ENCODE measurements around the gene CHRM3.

The CHRM3 gene

GRCh38 chr1:239382666-239383065 is 3.7 kb upstream of the CHRM3 start:
- no peak for DNase-seq (ENCODE audit: low read depth)
- TF ChIP-seq, protein P1, sequence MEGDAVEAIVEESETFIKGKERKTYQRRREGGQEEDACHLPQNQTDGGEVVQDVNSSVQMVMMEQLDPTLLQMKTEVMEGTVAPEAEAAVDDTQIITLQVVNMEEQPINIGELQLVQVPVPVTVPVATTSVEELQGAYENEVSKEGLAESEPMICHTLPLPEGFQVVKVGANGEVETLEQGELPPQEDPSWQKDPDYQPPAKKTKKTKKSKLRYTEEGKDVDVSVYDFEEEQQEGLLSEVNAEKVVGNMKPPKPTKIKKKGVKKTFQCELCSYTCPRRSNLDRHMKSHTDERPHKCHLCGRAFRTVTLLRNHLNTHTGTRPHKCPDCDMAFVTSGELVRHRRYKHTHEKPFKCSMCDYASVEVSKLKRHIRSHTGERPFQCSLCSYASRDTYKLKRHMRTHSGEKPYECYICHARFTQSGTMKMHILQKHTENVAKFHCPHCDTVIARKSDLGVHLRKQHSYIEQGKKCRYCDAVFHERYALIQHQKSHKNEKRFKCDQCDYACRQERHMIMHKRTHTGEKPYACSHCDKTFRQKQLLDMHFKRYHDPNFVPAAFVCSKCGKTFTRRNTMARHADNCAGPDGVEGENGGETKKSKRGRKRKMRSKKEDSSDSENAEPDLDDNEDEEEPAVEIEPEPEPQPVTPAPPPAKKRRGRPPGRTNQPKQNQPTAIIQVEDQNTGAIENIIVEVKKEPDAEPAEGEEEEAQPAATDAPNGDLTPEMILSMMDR (IDR thresholded peaks at IDR 0.05; ENCODE audit: insufficient read depth, low read depth, low read length, missing control alignments): no peak
- no peak overlapping the region for H3K4me3 ChIP-seq (ENCODE audit: low read length)

DNA sequence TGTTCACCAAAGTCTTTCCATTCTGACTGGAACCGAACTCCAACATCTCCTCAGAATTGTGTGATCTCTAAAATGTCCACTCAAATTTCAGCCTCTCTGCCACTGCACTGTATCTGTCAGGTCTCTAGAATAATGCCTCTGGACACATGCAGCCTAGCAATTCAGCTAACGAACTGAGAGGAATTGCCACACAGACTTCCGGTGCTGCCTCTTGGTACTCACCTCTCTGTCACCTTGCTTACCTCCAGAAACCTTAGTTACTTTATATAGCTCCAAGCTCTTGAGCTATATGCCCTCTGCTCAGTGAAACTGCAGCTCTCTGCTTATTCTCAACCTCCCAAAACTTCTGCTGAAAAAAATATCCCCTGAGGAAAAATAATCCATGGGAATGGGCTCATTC is 2.7 kb upstream of the CHRM3 start:
- DNase-seq (ENCODE audit: low read depth): no peak
- H3K4me3 ChIP-seq (ENCODE audit: low read length): no peak overlapping the region
- TF ChIP-seq, protein P1 (IDR thresholded peaks at IDR 0.05; ENCODE audit: insufficient read depth, low read depth, low read length, missing control alignments): no peak

DNA sequence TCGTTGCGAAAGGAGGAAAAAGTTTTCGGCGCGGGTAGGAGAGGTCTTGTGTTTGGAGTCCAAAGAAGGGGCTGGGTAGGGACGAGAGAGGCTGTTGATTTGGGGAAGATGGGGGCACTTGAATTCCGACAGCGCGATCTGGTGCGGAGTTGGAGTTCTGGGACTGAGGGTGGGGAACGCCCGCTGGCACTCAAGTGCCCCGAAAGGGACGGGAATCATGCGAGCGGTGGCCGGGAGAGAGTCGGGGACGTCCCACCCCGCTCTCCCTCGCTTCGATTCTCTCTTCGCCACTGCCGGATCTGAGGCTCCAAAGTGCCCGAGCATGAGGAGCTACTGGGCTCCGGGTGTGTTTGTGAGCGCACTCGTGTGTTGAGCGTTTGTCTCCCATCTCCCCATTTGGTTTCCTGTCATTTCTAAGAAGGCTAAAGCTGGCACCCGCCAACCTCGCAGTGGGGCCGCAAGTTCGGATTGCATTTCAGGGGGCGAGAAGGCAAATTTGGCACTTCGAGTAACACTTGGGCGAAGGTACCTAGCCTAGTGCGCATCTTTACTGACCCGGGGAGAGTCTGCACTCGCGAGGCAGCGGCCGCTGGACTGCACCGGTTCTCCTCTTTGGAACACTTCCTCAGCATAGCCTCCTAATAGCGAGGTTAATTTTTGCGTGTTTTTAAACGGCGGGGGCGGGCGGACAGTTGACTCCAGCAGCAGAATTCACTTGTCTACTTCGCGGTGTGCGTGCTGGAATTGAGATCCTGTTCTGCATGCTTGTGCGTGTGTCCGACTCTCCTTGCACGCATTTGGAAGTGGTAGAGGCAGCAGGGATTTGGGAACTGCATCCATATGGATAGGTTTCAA is 1.2 kb downstream of the CHRM3 start:
- DNase-seq (ENCODE audit: low read depth): peak; percentile 21
- peak overlapping the region; percentile 26 for H3K4me3 ChIP-seq (ENCODE audit: low read length)
- TF ChIP-seq, protein P1 (IDR thresholded peaks at IDR 0.05; ENCODE audit: insufficient read depth, low read depth, low read length, missing control alignments): no peak

GRCh38 chr1:239388159-239388485 is 1.8 kb downstream of the CHRM3 start:
- no peak overlapping the region for H3K4me3 ChIP-seq (ENCODE audit: low read length)
- TF ChIP-seq, protein P1 (IDR thresholded peaks at IDR 0.05; ENCODE audit: insufficient read depth, low read depth, low read length, missing control alignments): no peak
- DNase-seq (ENCODE audit: low read depth): no peak

DNA sequence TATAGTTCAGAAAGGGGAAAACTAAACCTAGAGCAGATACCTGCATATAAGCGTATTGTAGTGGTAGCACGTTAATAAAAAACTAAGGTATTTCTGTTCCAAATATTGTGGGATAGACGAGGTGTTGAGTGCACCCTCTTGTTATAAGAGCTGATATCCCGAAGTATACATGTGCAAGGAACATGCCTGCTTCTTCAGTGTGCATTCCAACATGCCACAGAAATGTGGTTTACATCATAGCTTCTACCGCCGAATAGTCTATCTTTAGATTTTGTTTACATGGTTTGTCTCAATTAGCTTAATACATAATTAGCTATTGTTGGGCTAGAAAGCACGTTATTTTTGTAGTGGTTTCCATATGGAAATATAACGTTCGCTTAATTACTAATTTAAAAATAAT is 2.2 kb downstream of the CHRM3 start:
- H3K4me3 ChIP-seq (ENCODE audit: low read length): no peak overlapping the region
- TF ChIP-seq, protein P1 (IDR thresholded peaks at IDR 0.05; ENCODE audit: insufficient read depth, low read depth, low read length, missing control alignments): no peak
- no peak for DNase-seq (ENCODE audit: low read depth)

DNA sequence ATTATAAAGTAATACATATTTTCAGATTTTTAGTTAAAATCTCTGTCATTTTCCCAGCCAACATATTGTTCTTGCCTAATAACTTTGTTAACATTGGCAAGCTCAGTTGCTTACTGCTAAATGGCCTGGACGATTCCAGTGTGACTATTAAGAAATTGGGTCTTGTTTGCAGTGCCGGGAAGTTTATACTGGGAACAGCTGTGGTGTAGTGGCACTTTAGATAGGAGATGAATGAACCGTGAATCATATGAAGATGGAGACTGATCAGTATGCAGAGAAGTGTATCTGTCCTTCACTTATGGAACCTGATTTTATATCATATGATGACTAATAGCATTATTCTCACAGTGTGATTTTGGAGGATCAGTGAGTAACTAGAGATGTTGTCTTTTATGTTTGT is 3.3 kb downstream of the CHRM3 start:
- DNase-seq (ENCODE audit: low read depth): peak; percentile 3
- H3K4me3 ChIP-seq (ENCODE audit: low read length): no peak overlapping the region
- TF ChIP-seq, protein P1 (IDR thresholded peaks at IDR 0.05; ENCODE audit: insufficient read depth, low read depth, low read length, missing control alignments): no peak

DNA sequence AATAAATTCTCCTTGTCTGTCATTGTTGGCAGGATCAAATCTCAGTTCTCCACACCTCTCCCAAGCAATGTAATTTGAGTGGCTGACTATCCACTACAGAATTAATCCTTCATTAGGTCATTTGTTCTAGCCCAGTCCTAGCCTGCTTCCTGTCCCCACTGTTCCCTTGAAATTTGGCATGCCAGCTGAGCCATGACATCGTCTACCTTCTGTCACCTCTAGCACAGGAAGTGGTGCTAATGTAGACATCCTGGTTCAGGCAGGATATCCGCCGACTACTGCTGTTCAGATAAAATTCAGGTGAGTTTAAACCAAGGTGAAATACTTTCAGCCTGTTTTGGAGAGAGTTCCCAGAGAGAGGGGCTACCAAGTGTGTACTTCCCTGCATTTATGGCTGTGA is 5.9 kb downstream of the CHRM3 start:
- no peak for DNase-seq (ENCODE audit: low read depth)
- TF ChIP-seq, protein P1 (IDR thresholded peaks at IDR 0.05; ENCODE audit: insufficient read depth, low read depth, low read length, missing control alignments): no peak
- no peak overlapping the region for H3K4me3 ChIP-seq (ENCODE audit: low read length)
